ENCODE measurements around the gene AKT1S1.

AKT1S1 gene

GRCh38 chr19:49882643-49883042 is 5.5 kb upstream of the AKT1S1 start:
- DNase-seq, result no peak

DNA sequence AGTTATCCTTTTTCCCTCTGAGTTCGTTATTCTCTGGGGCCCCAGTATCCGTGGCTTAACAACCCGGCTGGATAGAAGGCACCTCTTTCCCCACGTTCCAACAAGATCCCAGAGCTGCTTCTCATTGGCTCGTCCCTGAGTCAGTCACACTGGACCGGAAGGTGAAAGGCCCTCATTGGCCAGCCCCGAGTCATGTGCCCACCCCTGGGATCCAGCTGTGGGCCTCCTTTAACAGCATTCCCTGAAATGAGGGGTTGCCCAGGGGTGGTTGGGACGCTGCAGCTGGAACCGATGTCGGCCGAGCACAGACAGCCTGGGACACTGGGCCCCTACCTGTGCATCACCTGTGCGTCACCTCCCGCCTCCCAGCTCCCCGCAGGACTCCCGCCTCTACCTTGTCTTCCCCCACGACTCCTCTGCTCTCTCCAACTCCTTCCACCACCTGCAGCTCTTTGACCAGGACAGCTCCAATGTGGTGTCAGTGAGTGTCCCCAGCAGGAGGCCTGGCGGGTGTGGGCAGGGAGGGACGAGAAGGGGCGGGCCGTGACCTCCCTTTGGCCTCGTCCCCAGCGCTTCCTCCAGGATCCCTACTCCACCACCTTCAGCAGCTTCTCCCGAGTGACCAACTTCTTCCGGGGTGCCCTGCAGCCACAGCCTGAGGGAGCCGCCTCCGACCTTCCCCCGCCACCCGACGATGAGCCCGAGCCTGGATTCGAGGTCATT is 4.7 kb upstream of the AKT1S1 start:
- no peak for DNase-seq

DNA sequence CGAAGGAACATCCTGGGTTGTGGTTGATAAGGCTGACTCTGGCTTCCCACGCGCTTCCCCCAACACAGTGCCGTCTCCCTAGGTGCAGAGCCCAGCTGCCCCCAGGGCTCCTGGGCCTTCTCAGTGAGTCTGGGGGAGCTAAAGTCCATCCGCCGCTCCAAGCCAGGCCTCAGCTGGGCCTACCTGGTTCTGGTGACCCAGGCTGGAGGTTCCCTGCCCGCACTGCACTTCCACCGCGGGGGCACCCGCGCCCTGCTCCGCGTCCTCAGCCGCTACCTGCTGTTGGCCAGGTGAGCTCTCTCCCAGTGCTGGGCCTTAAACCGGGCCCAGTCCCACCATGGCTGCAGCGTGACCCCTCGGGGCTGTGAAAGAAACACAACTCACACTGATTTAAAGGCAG is 4.0 kb upstream of the AKT1S1 start:
- no peak for DNase-seq

DNA sequence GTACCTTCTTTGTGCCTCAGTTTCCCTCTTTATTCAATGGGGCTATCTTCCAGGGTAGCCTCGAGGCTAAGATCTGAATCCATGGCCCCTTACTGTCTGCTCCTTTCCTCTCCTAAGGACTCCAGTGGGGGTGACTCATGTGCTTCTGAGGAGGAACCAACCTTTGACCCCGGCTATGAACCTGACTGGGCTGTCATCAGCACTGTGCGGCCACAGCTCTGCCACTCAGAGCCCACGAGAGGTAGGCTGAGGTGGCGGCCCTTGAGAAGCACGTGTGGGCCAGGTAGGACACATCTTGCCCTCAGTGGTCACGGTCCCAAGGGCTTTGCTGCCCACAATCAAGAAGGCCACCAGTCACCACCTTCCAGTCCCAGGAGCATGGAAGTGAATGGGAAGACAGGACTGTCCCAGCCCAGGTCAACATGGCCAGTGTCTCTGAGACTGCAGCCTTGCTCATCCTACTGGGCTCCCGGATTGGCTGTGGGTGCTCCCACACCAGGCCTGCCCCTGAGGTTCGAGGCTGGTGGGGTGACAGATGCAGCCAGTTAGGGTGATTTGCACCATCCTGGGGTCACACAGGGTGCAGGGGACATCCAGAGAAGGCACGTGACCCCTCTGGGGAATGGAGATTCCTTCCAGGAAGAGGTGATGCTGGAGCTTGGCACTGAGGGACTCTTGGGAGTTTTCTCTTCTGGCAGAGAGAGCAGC is 3.2 kb upstream of the AKT1S1 start:
- no peak for DNase-seq

DNA sequence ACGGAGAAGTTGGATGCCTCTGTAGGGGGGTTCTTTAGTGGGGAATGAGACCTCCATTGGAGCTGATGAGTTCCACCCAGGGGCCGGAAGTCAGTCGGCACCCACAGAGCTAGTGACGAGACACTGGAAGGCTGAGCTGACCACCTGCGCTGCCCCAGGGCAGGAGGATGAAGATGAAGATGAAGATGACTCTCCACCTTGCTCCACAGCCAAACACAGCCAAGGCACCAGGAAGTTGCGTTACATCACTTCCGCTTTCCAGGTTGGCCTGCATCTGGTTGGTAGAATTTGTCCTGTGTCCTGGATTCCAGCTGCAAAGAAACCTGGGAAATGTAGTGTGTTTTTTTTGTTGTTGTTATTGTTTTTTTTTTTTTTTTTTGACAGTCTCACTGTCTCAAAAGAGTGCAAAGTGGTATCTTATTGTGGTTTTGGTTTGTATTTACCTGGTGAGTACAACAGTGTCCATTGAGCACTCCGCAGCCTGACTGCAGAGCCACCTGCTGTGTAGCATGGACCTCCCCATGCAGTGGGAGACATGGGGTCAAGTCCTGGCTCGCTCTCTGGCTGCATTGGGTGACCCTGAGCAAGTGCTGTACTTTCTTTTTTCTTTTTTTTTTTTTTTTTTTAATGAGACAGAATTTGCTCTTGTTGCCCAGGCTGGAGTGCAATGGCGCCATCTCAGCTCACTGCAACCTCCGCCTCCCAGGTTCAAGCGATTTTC is 2.2 kb upstream of the AKT1S1 start:
- no peak for DNase-seq

GRCh38 chr19:49878744-49879070 is 1.6 kb upstream of the AKT1S1 start:
- no peak for DNase-seq

- DNase-seq, result peak; percentile 99
Measured at GRCh38 chr19:49877879-49878743, 956 bp upstream of the AKT1S1 start.

DNA sequence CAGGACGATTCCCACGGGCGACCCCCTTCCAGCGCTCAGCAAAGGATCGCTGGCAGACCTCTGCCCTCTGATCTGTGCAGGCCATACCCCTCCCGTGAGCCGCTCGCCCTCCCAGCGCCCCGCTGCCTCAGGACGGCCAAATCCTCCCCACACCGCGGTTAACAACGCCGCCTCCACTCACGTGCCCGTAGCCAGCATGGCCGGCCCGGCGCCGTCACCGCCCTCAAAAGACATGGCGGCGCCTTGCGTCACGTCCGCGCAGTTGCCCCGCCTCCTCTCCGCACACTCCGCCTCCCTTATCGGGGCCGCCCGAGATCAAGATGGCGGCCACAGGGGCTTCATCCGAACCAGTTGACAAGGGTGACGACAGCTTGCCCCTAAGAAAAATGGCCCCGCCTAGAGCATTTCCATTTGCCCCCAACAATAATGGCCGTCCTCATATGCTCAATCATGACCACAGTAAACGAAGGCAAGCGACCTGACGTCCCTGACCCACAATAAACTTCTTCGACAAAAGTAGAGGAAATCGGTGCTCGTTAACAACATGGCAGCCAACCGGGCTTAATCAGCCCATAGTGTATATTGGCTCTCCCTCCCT is 634 bp downstream of the AKT1S1 start:
- peak; percentile 99 for DNase-seq

GRCh38 chr19:49875857-49876421 is 1.2 kb downstream of the AKT1S1 start:
- DNase-seq, result peak; percentile 68

GRCh38 chr19:49875177-49875576 is 2.0 kb downstream of the AKT1S1 start:
- DNase-seq, result no peak

DNA sequence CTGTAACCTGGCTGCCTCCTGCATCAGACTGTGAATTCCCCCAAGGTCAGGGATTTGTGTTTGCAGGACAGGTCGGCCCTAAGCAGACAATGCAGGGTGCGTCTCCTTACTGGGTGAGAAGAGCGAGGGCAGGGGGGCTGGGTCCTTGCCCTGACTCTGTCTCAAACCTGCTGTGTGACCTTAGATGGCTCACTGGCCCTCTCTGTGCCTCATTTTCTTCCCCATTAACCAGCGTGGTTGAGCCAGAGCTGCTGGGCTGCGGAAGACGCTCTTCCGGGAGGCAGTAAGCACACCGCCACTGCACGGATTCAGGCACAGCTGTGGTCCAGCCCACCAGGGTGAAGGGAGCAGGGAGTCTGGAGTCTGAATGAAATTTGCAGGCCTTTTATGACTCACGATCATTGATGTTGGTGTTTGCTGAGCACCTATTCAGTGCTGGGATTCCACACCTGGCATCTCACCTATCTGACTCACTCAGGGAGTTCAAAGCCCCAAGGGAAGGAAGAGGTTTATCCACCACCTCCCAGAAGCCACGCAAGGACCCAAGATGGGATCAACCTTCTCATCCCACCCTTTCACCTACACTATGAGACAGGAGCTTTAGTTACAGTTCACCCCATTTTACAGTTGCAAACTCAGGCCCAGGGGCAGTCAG is 2.5 kb downstream of the AKT1S1 start:
- no peak for DNase-seq

GRCh38 chr19:49873834-49874233 is 3.3 kb downstream of the AKT1S1 start:
- DNase-seq, result no peak

DNA sequence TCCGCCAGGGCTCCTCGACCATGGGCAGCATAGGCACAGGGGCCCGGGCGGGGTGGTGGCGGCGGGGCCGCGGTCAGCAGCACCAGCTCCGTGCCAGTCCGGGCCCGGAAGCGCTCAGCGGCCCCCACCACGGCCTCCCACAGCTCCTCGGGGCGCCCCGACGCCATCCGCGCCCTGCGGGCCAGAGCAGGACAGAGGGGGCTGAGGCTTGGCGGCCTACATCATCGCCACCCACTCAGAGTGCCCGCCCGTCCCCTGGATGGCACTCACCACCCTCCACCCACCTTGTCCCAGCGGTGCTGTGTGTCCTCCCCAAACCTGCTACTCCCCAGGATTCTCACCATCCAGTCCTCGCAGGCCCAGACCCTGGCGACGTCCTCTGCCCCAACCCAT is 4.0 kb downstream of the AKT1S1 start:
- DNase-seq, result no peak

DNA sequence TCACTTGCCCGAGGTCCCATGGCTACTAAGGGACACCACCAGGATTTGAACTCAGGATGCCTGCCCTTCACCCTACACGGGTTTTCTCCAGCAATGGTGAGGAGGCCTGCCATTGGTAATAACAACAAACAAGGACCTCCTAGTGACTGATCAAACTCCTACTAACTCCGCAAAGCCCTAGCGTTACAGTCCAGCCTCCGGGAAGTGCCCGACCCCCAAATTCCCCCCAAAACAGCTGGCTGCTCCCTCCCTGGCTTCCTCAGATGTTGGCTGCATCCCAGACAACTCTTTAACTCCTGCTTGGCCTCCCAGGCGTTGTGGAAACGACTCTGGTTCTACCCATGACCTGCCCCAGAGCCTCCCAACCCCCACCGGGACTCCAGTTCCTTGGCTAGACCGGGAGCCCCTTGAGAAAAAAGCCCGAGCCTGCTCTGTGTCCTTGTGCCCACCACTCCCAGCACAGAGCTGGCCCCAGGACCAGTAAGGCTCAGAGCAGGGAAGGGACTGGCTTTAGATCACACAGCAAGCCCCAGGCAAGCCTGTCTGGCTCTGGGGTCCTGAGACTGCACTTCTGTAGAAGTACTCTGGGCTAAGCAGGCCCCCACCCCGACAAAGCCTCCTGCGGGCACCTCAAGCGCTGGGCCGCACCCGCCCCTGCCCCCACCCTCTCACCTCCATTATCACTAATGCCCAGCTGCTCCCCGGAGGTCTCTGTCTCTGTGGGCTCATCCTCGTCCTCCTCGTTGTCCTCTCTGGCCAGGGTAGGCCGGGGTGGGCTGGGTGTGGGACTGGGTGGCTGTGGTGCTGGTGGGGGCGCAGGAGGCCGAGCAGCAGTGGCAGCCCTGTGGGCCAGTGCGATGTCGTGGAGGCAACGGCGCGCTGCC is 4.7 kb downstream of the AKT1S1 start:
- no peak for DNase-seq

- no peak for DNase-seq
Measured at GRCh38 chr19:49871349-49871985, 5.7 kb downstream of the AKT1S1 start.

DNA sequence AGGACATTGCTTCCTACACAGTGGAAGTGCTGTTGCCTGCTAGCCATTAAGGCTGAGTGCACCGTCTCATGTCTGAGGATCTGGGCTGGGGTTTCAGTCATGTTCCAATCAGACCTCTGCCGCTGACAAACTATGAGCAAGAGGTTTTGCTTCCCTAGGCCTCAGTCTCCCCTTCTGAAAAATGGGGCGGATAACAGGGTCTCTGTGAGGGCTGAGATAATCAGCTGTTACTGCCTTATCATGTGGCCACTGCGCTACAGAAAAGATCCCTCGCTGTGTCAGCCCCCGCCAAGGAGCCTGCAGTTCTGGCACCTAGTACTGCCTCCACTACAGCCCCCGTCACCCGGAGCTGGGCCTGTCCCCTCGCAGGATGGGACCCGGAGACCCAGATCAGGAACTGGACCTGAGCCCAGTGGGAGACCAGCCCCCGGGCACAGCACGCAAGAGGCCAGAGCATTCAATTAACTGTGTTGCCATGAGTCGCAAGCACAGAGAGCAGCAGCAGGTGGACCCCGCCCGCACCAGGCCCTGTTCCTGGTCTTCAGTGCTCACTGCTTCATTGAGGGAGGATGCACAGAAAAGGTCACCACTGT is 6.8 kb downstream of the AKT1S1 start:
- no peak for DNase-seq

DNA sequence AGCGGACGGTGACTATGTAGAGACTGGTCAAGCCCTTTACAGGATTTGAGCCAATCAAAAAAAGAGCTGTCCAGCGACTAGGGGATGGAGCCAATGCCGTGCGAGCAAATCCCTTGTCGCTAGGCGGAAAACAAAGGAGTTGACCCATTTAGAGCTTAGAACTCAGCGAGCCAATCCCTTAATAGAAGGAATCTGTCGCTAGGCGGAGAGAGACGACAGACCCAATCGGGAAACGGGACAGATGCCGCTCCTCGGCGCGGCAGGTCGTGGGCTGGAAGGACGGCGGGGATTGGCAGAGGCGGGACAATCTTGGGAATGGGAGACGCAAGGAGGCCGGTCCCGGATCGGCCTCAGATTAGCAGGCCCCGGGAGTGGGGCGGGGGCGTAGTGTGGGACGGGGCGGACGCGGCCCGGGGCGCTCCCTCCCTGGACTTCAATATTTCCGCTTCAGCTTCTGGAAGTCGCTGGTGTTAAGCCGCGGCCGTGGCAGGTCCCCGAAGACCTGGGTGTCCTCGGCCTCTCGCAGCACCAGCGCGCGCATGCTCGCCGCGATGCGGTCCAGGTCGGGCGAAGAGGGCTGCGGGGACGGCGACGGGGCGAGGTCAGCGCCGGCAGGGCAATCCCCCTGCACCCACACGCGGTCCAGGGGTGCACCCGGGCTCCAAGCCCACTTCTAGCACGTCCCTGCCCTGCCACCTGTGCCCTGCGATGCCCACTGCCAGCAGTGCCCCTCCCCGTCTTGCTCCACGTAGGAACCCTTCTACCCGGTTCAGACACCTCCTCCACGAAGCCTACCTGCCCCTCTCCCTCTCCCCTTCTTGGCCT is 7.5 kb downstream of the AKT1S1 start:
- peak; percentile 98 for DNase-seq

DNA sequence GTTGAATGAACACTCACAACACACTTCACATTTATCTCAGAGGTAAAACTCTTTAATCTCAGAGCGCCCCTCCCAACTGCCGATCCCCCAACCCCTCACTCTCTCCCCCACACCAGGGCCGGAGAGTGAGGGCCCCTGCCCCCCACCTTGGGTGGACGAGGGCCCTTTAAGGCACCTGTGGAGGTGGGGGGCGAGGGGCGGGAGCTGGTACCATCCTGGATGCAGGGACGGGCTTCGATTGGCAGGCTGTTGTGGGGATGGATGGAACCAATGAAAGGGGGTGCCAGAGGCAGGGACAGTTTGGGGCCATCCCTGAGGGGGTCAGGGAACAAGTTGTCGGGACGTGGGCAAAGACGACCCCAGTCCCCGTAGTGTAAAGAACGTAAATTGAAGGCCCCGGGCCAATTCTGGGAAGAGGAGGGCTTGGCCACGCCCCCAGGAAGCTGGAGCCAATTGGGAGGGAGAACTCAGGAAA is 8.1 kb downstream of the AKT1S1 start:
- DNase-seq, result no peak

All from CD4-positive, alpha-beta T cell treated with Interleukin-10 for 1 hour (primary cell).